Measurements from ENCODE around the gene IL17A.
"Not testable (repeated sequence)": the region's sequence is repeated elsewhere in the genome, so short reads cannot be mapped to it uniquely, and the experiment has no call there.

IL17A gene

DNA sequence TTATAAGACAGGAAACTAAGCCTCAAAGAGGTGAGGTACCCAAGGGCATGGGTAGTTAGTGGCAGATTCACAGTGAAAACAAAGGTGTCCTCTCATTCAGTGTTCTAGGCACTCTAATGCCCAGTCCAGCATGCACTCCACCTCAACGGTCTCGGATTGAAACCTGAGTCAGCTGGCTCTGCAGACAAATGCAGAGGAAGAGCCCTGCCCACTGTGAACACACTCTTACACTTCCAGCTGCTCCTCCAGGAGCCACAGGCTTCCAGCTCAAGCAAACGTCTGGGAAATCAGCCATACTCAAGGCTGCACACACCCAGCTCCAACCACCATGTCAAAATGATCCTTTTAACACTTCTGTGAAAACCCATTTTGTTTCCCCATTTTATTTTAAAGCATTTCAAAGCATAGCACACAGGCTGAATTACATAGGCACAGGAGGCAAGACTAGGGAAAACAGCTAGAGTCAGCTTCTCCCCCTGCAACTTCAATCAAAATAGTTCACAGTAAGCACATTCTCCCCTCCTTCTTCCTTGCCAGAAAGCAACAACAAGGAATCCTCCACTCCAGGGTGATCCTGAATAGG, 3.0 kb upstream of the IL17A start:
- no peak overlapping the region for H3K4me3 ChIP-seq (ENCODE audit: low read length)
- TF ChIP-seq, protein P1, sequence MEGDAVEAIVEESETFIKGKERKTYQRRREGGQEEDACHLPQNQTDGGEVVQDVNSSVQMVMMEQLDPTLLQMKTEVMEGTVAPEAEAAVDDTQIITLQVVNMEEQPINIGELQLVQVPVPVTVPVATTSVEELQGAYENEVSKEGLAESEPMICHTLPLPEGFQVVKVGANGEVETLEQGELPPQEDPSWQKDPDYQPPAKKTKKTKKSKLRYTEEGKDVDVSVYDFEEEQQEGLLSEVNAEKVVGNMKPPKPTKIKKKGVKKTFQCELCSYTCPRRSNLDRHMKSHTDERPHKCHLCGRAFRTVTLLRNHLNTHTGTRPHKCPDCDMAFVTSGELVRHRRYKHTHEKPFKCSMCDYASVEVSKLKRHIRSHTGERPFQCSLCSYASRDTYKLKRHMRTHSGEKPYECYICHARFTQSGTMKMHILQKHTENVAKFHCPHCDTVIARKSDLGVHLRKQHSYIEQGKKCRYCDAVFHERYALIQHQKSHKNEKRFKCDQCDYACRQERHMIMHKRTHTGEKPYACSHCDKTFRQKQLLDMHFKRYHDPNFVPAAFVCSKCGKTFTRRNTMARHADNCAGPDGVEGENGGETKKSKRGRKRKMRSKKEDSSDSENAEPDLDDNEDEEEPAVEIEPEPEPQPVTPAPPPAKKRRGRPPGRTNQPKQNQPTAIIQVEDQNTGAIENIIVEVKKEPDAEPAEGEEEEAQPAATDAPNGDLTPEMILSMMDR (conservative IDR thresholded peaks at IDR 0.05; ENCODE audit: low read length), result no peak
- no peak for DNase-seq (ENCODE audit: low read depth)

DNA sequence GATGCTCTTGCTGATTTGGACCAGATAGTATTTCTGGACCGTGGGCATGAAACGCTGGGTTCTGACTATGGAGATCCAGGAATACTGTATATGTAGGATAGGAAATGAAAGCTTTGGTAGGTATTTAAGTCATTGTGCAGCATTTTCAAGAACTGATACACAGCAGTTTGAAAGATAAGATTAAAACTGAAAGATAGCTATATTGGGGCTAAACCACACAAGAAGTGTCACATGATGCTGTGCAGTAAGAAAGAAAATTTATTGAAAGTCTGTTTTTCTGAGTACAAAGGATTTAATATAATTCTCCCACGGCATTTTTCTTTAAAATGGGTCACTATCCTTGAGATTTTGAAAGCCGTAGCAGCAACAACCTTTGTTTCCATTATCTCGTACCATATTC, 305 bp downstream of the IL17A start:
- TF ChIP-seq, protein P1 (conservative IDR thresholded peaks at IDR 0.05; ENCODE audit: low read length), result no peak
- no peak for DNase-seq (ENCODE audit: low read depth)
- no peak overlapping the region for H3K4me3 ChIP-seq (ENCODE audit: low read length)

DNA sequence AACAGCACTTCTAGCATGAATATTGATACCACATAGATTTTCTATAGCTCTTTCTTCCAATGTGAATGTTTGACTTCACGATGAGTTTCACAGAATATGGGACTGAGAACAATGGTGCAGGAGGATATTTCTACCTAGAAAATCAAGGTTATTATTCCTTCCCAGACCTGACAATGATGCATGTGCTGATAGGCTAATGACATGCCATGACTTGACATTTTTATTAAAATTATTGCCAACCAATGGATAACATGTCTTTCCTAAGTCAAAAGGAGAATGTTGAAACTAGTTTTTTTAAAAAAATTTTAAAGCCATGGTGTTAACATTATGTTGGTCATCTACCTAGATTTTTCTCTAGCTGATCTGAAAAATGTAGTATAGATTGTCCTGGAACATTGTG, 923 bp downstream of the IL17A start:
- TF ChIP-seq, protein P1 (conservative IDR thresholded peaks at IDR 0.05; ENCODE audit: low read length), result no peak
- no peak overlapping the region for H3K4me3 ChIP-seq (ENCODE audit: low read length)
- no peak for DNase-seq (ENCODE audit: low read depth)

GRCh38 chr6:52189974-52190373, 3.8 kb downstream of the IL17A start:
- H3K4me3 ChIP-seq (ENCODE audit: low read length), result no peak overlapping the region
- DNase-seq (ENCODE audit: low read depth), result no peak
- TF ChIP-seq, protein P1 (conservative IDR thresholded peaks at IDR 0.05; ENCODE audit: low read length), result no peak

GRCh38 chr6:52190409-52190808, 4.2 kb downstream of the IL17A start:
- no peak for DNase-seq (ENCODE audit: low read depth)
- TF ChIP-seq, protein P1 (conservative IDR thresholded peaks at IDR 0.05; ENCODE audit: low read length), result no peak
- no peak overlapping the region for H3K4me3 ChIP-seq (ENCODE audit: low read length)

- TF ChIP-seq, protein P1 (conservative IDR thresholded peaks at IDR 0.05; ENCODE audit: low read length), result no peak
- H3K4me3 ChIP-seq (ENCODE audit: low read length), result no peak overlapping the region
- DNase-seq (ENCODE audit: low read depth), result no peak
Observed at GRCh38 chr6:52191824-52192223, 5.6 kb downstream of the IL17A start.

DNA sequence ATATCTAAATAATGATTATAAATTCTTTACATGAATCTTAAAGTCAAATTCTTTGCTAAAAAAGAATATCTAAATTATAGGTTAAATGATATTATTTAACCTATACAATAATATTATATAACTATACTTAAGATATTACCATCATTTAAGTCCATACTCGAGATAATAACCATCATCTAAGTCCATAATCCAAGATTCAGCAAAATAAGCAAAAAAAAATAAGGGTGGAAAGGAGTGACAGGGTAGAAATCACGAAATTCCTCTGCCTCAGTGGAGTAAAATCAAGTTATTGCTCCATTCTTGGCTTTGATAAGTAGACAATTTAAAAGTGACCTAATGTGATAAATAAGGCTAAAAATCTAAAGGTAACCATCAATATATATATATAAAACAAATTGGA, 9.7 kb downstream of the IL17A start:
- H3K4me3 ChIP-seq (ENCODE audit: low read length), result no peak overlapping the region
- TF ChIP-seq, protein P1 (conservative IDR thresholded peaks at IDR 0.05; ENCODE audit: low read length), result no peak
- no peak for DNase-seq (ENCODE audit: low read depth)

GRCh38 chr6:52200088-52200487, 13.9 kb downstream of the IL17A start:
- H3K4me3 ChIP-seq (ENCODE audit: low read length); DNase-seq (ENCODE audit: low read depth): not testable (repeated sequence)

Data from AG10803 (cell line).